HG03135 (cell line): Measurements from ENCODE around the gene ESRP2.

ENCODE experiments used
- ATAC-seq: cut with Tn5 transposase; IDR thresholded peaks from one replicate; pipeline ENCODE4 v1.9.1; 2021; ENCODE audit warnings: mild to moderate bottlenecking, moderate library complexity; ENCODE audit not compliant: unreplicated experiment

ESRP2 gene

DNA sequence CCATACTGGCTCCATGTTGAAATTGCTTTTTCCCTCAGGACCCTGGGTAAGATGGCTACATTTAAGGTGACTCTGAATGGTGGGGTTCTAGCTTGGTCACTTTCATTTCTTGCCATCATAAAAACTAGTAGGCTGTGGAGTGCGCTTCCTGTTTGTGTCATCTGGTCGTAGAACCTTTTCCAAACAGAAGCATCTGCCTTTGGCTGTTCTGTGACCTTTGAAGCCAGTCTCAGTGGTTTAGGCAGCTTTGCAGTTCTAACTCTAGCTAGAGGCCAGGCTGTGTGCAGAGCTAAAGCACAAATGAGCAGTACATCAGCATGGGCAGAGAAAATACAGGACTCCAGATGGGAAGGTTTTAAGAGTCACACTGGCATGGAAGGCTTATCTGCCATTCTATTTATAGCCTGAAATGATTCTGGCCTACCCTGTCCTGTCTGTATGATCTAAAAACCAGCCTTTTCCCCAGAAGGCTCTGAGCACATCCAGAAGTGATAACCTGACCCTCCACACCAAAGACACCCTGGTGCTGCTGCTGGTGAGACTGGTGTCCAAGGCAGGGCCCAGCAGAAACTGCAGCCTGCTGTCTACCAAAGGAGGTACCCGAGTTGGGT is 8.6 kb downstream of the ESRP2 start:
- ATAC-seq: no peak

DNA sequence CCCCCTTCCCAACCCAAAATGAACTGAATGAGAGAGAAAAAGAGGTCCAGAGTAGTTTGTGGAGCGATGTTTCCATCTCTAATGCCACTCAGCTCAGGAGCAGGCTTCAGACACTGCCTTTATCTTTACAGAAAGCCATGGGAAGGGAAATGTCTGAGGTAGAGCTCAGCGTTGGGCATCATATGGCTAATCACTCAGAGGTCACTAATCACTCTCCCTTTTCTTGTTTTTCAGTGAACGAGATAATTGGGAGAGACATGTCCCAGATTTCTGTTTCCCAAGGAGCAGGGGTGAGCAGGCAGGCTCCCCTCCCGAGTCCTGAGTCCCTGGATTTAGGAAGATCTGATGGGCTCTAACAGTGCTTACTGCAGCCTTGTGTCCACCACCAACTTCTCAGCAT is 9.8 kb downstream of the ESRP2 start:
- ATAC-seq: no peak

DNA sequence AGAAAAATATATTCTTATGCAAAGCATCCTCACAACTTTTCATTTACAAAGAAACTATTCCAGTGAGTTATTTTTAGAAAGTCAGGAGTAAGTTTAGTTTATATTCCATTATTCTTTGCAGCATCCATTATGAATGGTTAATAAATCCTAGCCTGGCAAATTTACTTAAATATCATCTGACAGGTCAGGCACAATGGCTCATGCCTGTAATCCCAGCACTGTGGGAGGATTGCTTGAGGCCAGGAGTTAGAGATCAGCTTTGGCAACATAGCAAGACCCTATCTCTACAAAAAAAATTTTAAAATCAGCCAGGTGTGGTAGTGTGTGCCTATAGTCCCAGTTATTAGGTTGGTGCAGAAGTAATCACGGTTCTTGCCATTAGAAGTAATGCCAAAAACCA is 12.9 kb downstream of the ESRP2 start:
- ATAC-seq: no peak

DNA sequence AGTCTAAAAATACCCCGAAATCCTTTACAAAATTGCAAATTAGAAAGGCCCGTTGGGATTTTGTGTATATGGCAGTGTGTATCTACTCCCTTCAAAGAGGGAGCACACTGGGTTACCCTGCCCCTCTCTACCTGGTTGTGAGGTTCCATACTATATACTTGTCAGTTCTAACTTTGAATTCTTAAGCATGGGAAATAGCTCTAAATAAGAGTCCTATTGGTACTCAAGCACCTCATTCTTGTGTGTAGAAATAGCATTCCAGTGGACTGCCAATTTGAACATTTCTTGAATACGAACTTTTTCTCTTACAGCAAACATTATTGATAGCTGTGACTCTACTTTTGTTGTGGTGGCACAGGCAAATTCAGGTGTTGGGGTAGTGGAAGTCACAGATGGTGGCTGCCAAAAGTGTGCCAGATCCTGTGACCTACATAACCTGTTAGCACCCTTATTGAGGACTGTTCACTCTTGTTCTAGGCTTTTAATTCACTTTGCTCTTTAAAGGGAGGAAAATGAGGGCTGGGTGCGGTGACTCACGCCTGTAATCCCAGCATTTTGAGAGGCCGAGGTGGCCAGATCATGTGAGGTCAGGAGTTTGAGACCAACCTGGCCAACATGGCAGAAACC is 16.1 kb downstream of the ESRP2 start:
- ATAC-seq: no peak

DNA sequence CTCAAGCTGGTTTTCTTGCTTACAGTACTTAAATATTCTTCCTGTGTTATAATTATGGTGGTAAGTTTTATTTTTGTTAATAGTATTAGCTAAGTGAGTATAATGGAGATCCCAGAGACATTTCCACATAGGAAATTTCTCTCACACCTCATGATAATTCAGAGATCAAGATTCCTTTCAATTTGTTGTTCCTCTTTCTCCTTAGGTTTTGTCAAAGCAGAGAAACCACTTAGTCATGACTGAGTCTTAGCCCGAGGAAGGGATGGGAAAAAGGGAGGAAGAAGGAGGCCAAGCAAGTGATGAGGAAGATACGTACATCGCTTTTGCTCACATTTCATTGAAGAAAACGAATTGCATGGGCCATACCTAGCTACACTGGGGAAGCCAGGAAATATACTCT is 18.4 kb downstream of the ESRP2 start:
- ATAC-seq: no peak

DNA sequence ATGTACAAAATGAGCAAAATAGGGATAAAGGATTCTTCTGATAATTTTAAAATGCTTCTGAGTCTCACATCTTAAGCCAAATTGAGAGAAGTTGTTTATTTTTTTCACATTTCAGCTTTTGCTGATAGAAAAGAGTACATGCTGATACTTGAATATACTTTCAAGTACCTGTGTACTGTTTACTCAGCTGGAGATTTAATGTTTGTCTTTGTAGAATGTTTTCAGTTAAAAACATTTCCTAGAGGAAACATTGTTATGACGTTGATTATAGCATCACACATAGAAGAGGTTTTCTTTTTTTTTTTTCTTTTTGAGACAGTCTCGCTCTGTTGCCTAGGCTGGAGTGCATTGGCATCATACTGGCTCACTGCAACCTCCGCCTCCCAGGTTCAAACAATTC is 19.7 kb downstream of the ESRP2 start:
- ATAC-seq: no peak

DNA sequence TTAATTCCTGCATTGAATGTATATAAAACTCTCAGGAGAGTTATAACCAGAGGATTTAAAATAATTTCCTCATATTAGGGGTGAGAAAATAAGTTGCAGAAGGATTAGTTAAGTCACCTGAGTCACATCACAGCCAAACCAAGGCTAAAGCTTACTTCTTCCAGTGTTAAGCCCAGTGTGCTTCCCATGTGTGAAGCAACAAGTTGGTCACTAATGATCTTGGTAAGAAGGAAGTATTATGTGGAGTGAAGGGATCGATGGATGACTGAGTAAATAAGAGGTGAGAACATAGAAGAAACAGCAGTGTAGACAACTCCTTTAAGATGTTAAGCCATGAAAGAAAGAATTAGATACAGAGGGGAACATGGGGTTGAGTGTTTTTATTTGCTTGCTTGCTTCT is 20.6 kb downstream of the ESRP2 start:
- no peak for ATAC-seq

DNA sequence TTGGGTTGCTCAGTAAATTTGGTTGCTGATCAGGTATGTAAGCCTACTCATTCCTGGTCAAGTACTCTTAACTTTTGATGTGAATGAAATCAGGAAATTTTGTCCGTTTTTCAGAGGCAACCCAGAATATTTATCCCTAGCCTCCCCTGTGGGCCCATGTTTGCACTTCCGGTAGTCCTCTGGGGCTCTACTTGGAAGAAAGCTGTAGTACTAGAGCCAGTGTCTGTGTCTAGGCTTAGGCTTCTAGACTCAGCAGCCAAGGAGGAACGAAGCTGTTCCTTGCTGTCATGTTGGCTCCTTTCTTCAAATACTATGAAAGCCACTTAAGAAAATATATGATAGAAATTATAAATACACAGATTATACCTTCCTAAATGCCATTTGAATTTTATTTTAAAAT is 21.2 kb downstream of the ESRP2 start:
- ATAC-seq: no peak

DNA sequence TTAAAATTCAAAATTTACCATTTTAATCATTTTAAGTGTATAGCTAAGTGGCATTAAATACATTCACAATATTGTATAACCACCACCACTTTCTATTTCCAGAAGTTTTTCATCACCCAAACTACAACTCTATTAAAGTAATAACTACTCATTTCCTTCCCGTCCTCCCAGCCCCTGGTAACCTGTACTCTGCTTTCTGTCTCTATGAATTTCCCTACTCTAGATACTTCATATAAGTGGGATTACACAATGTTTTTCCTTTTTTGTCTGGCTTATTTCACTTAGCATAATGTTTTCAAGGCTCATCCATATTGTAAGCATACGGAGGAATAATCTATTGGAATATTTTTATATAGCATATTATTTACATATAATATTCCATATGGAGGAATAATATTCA is 29.7 kb downstream of the ESRP2 start:
- no peak for ATAC-seq

DNA sequence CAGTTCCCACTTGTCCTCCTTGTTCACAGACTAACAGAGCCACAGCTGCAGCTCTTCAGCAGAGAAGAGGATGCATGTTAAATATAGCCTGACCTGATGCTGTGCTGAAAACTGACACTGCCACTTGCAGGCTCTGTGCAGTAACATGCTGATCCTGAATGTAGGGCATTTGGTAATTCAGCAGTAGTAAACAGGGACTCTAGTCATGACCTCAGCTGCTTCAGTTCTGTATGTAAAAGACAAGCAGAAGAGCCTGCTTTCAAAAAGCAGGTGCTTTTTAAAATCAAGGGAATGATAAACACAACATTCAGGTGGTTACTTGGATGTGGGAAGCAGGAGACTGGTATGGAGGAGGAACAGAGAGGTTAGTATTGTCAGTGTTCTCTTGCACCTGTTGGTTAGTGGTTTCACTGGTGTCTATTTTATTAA is 33.8 kb downstream of the ESRP2 start:
- no peak for ATAC-seq

DNA sequence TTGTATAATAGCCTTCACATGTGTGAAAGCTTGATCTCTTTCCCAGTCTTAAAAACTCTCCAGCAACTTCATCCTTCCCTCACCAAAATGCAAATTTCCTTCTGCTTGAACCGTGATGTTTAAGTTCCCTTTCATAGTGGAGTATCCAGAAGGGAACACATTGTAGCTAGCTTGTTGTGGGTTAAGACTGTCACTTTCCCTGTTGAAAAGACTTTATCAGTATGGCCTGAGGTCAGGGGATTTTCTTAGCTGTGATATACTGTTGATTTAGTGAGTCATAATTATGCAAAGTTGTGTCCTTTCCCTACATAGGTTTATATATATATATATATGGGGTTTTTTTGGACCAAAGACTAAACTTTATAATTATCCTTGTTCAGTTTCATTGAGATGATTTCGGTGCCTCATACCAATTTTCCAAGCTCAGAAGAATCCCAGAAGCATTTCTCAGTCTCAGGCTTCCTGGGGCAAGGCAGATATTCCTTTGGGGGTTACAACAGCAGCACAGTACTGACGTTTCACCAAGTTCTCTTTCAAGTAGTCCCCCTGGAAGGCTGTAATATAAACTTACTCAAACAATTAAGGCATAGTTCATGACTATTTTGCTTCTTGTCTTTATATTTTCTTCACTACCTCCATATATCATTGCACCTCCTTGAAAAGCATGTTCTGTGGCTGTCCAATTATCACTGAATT is 35.7 kb downstream of the ESRP2 start:
- ATAC-seq: no peak

DNA sequence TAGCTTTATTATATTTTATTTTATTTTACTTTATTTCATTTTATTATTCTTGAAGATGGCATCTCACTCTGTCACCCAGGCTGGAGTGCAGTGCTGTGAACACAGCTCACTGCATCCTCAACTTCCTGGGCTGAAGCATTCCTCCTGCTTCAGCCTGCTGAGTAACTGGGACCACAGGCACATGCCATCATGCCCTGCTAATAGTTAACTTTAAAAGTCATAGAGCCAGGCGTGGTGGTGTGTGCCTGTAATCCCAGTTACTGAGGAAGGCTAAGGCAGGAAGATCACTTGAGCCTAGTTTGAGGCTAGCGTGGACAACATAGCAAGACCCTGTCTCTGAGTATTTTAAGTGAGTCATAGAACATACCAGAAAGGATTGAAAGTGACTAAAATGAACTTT is 38.7 kb downstream of the ESRP2 start:
- ATAC-seq: no peak

DNA sequence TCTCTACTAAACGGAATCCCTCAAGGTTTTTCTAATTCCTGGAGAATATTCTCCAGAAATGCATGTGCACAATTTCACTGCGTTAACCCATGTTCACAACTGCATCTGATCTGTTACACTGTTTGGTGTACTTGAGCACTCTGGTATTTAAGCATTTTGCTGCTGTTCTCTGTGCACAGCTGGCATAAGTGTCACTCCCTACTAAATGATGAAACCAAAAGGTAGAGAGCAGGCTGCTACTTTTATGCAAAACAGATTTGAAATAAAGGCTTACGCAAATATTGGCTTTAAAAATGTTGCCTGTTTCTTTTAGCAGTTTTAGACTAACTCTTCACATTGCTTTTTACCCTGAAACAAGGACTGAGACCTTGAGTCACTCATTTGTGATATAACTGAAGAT is 41.7 kb downstream of the ESRP2 start:
- no peak for ATAC-seq

DNA sequence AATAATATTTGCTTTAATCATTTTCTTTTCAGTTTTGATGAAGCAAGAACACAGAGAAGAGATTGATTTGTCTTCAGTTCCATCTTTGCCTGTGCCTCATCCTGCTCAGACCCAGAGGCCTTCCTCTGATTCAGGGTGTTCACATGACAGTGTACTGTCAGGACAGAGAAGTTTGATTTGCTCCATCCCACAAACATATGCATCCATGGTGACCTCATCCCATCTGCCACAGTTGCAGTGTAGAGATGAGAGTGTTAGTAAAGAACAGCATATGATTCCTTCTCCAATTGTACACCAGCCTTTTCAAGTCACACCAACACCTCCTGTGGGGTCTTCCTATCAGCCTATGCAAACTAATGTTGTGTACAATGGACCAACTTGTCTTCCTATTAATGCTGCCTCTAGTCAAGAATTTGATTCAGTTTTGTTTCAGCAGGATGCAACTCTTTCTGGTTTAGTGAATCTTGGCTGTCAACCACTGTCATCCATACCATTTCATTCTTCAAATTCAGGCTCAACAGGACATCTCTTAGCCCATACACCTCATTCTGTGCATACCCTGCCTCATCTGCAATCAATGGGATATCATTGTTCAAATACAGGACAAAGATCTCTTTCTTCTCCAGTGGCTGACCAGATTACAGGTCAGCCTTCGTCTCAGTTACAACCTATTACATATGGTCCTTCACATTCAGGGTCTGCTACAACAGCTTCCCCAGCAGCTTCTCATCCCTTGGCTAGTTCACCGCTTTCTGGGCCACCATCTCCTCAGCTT is 45.0 kb downstream of the ESRP2 start:
- no peak for ATAC-seq

DNA sequence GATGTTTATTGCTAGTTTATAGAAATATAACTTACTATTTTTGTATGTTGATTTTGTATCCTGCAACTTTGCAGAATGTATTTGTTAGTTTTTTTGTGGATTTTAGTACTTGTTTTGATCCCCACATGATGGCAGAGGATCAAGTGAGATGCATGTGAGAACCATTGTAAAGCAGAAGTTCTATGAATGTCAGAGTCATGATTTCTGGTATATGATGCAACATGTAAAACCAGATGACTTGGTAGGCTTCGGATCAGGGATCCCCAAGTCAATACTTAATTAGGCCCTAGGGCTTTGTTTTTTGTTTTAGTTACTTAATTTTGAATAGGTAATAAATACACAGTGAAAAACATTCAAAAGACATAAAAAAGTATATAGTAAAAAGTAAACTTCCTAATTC is 45.8 kb downstream of the ESRP2 start:
- ATAC-seq: no peak

DNA sequence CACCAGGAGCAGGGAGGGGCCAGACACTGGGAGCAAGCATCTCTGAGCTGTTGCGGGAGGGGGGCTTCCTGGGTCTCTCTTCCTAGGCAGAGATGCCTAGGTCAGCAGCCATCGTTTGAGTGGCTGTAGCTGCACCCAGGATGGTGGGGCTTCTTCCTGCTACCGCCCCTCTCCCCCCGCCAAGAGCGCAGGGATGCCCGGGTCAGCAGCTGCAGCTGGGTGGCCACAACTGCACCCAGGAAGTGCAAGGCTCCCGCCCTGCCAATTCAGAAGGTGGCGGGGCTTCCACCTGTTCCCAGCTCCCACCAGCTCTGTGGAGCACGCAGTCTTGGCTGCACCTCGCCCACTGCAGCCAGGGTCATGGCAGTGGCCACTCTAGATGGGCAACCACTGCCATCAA is 47.8 kb downstream of the ESRP2 start:
- no peak for ATAC-seq

DNA sequence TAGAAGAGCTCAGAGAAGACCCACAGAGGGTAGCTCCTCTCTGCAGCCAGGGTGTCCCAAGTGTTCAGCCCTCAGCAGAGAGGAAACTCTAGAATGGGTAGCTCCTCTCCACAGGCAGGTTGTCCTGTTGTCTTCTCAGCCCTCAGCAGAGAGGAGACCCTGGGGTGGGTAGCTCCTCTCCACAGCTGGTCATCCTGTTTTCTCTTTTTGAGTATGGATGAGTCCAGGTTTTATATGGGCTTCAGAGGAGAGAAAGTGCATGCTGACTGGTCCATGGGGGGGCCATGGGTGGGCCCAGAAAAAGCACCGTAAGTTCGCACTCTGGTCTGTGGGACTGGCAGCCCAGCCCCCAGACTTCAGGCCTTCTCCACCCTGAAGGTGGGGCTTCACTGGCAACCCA is 48.4 kb downstream of the ESRP2 start:
- ATAC-seq: no peak

DNA sequence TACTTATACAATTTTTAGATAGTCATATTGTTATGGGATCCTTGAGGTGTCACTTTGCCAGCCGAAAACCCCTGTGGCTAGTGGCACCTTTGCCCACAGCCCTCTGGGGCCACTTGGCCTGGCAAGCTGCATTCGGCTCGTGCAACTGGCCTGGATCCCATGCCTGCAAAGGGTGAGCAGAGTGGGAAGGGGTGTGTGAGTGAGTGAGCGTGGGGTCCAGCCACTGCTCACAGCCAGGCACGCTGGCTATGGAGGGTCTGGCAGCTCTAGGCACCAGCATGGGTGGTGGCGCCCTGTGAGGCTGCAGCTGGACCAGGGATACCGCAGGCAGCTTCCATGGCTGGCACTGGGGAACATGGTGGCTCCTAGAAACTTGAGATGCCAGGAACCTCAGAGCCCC is 49.0 kb downstream of the ESRP2 start:
- ATAC-seq: no peak

DNA sequence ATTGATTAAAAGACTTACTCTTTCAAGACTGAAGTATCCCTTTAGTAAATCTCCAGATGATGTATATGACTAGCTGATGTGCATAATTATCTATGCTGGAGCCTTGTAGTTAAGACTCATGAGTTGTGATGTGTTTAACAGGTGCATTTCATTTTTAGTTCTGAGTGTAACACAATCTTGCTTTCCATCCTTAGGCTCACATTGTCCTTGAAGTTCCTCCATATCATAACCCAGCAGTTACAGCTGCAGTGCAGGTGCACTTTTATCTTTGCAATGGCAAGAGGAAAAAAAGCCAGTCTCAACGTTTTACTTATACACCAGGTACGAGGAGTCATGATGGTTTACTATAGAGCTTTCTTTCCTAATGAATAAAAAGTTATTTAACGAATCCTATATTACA is 52.9 kb downstream of the ESRP2 start:
- no peak for ATAC-seq

DNA sequence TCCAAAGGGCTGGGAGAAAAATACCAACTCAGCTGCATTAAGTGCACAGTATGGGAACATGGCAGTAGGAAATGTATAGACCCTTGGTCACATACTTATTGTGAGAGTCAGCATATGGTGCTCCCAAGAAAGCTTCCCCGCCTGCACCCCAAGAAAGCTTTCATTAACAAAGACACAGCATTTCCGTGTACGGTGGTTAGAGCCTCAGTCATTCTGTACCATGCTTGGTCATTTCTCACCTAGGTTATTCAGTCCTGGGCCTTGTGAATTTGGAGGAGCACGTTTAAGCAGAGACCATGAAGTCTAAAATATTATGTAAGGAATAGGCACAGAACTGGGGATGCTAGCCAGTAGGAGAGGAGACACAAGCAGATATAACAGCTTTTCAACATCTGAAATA is 56.1 kb downstream of the ESRP2 start:
- ATAC-seq: no peak

DNA sequence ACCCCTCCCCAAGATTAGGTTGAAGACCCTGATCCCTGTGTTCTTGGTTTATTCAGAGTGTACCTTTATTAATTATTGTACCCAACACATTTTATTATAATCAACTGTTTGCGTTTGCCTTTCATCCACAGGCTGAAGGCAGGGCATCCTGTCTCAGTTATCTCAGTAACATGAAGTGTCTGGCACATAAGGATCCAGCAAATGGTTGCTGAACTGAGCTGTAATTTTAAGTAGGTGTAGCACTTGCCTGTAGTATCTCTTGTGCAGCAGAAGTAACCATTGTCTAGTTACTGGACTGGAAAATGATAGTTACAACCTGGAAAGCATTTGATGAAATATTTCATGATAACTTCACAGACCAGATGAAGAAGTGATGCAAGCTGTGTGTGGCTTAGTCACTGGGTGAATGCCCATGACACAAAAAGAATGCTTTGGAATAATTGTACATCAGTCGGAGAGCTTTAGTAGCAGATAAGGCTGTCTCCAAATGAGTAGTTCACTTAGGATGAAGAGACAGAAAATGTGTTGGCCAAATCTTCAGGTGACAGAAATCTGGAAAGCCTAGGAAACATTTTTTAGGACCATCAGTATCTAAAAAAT is 56.6 kb downstream of the ESRP2 start:
- ATAC-seq: no peak
